Thoracic aorta (tissue), 2 donors: ENCODE data around the gene CDADC1. TPM values are rescaled to one million over a fixed set of nuclear protein-coding genes. Genes with fewer than 3 reads are reported as not detected.
A peak's percentile ranks its signal among the peaks of the same experiment; 100 is the strongest.

ENCODE experiments used
- ATAC-seq: fragments of 150-250 bp; one replicate; pipeline ENCODE4 v1.8.0; 2017; ENCODE audit warnings: low read depth; ENCODE audit not compliant: insufficient number of reproducible peaks, low FRiP score
- DNase-seq: peaks from one replicate; pipeline ENCODE4 v3.0.0-alpha.2; 2020; ENCODE audit warnings: low spot score
- H3K27ac ChIP-seq, 2 donors: fragments of 200-600 bp; sonication (generic); 1 replicate in 1 of 2; 2 replicates in 1 of 2; pipeline ENCODE4 v1.5.1; 2016; ENCODE audit warnings: mild to moderate bottlenecking in 2 of 2, moderate library complexity in 2 of 2
- H3K27me3 ChIP-seq: fragments of 200-600 bp; sonication (generic); replicated peaks from 2 replicates; pipeline ENCODE4 v1.6.0; 2016; ENCODE audit warnings: mild to moderate bottlenecking; ENCODE audit not compliant: insufficient read depth
- H3K36me3 ChIP-seq: fragments of 200-600 bp; sonication (generic); one replicate; pipeline ENCODE4 v1.5.1; 2016
- H3K4me1 ChIP-seq, 2 donors: fragments of 200-600 bp; sonication (generic); 1 replicate in 1 of 2; 2 replicates in 1 of 2; pipeline versions ENCODE4 v1.5.1 to v1.6.0; 2016; ENCODE audit warnings: low read depth in 2 of 2, mild to moderate bottlenecking in 1 of 2; ENCODE audit not compliant: control insufficient read depth in 1 of 2
- H3K4me3 ChIP-seq: fragments of 200-600 bp; sonication (generic); 2 replicates; pipeline ENCODE4 v1.5.1; 2016; ENCODE audit warnings: mild to moderate bottlenecking
- H3K9me3 ChIP-seq: fragments of 200-600 bp; sonication (generic); 2 replicates; pipeline ENCODE4 v1.5.1; 2016
- CTCF ChIP-seq: fragments of 200-600 bp; sonication (generic); IDR thresholded peaks from one replicate; pipeline ENCODE4 v1.5.1; 2019; ENCODE audit warnings: antibody characterized with exemption
- total RNA-seq, 2 donors: library from RNA; depleted of rRNA; stranded (reverse); fragments of >200 nt; gene quantifications; one replicate each; pipeline versions ENCODE4 v1.1.0 to v1.2.3, GENCODE V29; 2016

CDADC1 gene
- total RNA-seq, 2 donors from 2014 or later, result 12.8 to 18.5 TPM

DNA sequence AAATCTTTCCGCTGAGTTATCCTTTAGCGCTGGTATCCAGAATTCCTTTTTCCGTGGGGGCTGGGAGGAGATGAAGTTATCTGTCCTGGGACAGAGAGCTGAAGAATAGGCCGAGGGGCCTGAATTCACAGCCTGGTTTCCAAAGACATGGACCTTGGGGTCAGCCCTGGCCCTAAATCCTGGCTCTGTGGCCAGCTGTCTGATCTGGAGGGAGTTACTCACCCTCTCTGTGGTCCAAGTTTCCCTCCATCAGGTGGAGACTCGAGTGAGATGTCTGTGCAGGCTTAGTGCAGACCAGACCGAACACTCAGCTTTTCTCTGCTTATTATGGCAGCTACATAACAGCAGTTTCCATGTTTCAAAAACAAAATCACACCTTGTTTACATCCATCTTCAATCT lies 59.6 kb downstream of the CDADC1 start:
- Histone ChIP-seq H3K27ac (peak overlapping the region; percentile 76 to 83), H3K4me3 (no peak overlapping the region), H3K27me3 (no peaks in the 10 kb centered on the region), H3K36me3 (peaks cover 4% of the 10 kb centered on the region), H3K4me1 (peaks cover 17 to 30% of the 10 kb centered on the region in 2 donors), H3K9me3 (no peaks in the 10 kb centered on the region)
- DNase-seq, result no peak
- no peak for ATAC-seq
- TF ChIP-seq CTCF, result no peak

DNA sequence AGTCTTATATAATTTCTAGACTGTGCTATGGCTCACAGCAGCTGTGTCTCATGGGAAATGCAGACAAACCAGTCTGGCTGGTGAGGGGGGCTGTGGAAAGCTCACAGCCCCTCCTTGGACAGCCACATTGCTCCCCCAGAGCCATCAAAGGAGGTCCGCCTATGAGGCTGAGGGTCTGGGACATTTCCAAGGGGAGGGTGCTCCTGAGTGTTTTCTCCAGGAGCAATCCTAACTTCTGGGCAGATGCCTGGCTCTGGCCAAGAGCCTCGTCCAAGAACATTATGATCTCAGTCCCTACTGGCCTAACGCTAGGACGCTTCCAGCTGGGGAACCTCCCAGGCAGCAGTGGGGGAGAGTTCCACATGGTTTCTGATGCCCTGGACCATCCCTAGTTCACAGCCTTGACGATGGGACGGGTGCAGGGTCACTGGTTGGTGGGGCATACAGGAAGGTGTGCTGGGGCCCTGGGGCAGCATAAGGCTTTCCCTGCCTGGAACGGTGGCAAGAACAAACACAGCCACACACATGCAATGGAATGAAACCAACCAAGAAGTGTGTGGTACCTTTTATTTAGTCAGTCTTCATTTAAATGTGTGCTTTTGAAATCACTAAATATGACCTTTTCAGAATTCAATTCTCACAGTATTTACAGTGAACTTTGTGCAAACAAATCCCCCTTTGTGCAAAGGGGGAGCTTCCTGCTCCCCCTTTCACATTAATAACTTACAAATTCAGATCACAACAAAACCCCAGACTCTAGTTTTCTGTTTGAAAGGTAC lies 60.6 kb downstream of the CDADC1 start:
- ATAC-seq, result peak; percentile 82
- TF ChIP-seq CTCF, result no peak
- Histone ChIP-seq H3K27ac (peak overlapping the region; percentile 76 to 83), H3K4me1 (peaks cover 17 to 31% of the 10 kb centered on the region in 2 donors), H3K9me3 (no peaks in the 10 kb centered on the region), H3K36me3 (peaks cover 4% of the 10 kb centered on the region), H3K27me3 (no peaks in the 10 kb centered on the region), H3K4me3 (peak overlapping the region; percentile 10)
- DNase-seq, result peak; percentile 73

DNA sequence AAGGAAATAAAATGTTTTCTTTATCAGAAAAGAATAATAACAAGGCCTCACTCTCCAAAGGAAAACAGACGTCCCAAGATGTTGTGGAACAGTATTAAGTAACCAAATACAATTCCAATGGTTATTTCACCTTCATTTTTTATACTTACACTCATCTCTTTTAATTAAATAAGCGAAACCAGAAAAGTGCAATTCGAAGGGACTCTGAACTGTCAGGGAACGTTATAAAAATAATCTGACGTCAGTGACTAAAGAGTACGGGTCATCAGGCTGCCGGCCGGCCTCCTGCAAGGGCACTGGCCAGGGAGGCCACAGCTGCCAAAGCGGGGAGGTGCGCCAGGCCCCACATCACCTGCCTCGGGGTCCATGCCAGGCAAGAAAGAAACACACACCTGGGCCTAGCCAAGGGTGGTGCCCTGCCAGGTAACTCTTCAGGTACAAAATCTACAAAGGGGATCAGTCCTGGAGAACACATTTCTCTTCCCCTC lies 61.2 kb downstream of the CDADC1 start:
- H3K36me3 ChIP-seq, result peaks cover 4% of the 10 kb centered on the region
- no peak for ATAC-seq
- no peak for DNase-seq
- peak overlapping the region; percentile 8 for H3K4me3 ChIP-seq
- TF ChIP-seq CTCF, result no peak
- peak overlapping the region; percentile 76 to 83 for H3K27ac ChIP-seq
- no peaks in the 10 kb centered on the region for H3K9me3 ChIP-seq
- H3K4me1 ChIP-seq, result peaks cover 17 to 37% of the 10 kb centered on the region in 2 donors
- no peaks in the 10 kb centered on the region for H3K27me3 ChIP-seq

DNA sequence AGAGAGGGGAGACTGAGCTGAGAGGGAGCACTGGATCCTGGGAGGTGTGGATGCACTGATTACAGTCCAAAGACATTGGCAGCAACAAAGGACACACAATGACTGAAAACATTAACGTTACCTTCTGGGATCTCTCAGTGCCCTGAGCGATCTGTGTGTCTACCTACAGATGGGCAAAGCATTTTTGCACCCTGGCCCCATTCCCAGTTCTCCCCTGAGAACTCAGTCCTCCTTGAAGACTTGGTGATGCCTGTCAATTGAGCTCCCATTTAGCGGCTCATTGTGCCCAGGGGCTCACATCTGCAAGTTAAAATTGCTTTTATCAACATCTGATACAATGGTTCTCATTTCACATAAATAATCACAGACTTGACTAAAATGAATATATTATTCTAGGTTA lies 62.5 kb downstream of the CDADC1 start:
- no peak for TF ChIP-seq CTCF
- no peak overlapping the region for H3K4me3 ChIP-seq
- peaks cover 20 to 50% of the 10 kb centered on the region in 2 donors for H3K4me1 ChIP-seq
- H3K27ac ChIP-seq, result peak overlapping the region; percentile 76 to 83
- ATAC-seq, result no peak
- H3K9me3 ChIP-seq, result no peaks in the 10 kb centered on the region
- no peak for DNase-seq
- H3K36me3 ChIP-seq, result peaks cover 4% of the 10 kb centered on the region
- H3K27me3 ChIP-seq, result no peaks in the 10 kb centered on the region

DNA sequence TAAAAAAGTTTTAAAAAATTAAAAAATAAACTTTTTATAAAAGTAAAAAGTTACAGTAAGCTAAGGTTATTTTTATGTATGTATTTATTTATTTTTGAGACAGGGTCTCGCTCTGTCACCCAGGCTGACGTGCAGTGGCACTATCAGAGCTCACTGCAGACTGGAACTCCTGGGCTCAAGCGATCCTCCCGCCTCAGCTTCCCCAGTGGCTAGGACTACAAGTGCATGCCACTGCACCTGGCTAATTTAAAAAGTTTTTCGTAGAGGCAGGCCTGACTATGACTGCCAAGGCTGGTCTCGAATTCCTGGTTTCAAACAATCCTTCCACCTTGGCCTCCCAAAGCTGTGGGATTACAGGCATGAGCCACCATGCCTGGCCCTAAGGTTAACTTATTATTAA lies 64.1 kb downstream of the CDADC1 start:
- Histone ChIP-seq H3K4me3 (no peak overlapping the region), H3K9me3 (no peaks in the 10 kb centered on the region), H3K4me1 (peaks cover 20 to 50% of the 10 kb centered on the region in 2 donors), H3K36me3 (peaks cover 4% of the 10 kb centered on the region), H3K27me3 (no peaks in the 10 kb centered on the region), H3K27ac (no peak overlapping the region)
- DNase-seq (no peak), ATAC-seq (no peak)
- TF ChIP-seq CTCF, result no peak
